Pancreas (tissue), 10 donors: ENCODE results near the gene CES1. TPM values are rescaled to one million over a fixed set of nuclear protein-coding genes. Genes with fewer than 3 reads are reported as not detected.

ENCODE experiments used
- ATAC-seq, 4 donors: fragments of 200-7000 bp; cut with Tn5 transposase; one replicate each; pipeline versions ENCODE4 v1.8.0 to v1.9.1; 2020; ENCODE audit warnings: mild to moderate bottlenecking in 4 of 4, moderate library complexity in 4 of 4
- DNase-seq, 6 donors: peaks; one replicate each; pipeline ENCODE4 v3.0.0-alpha.2; 2020
- FAIRE-seq: peaks from 2 replicates; lab custom pipeline; 2012; peaks lifted over from hg19 to GRCh38; lab: Jason Lieb, UNC
- H3K27ac ChIP-seq, 4 donors: fragments of 200-600 bp; sonication (generic); 1 replicate in 3 of 4; 2 replicates in 1 of 4; pipeline versions ENCODE4 v1.5.0 to v1.8.0; 2020
- H3K27me3 ChIP-seq, 4 donors: fragments of 200-600 bp; one replicate each; pipeline ENCODE4 v1.8.0; 2021
- H3K36me3 ChIP-seq, 3 donors: fragments of 200-600 bp; sonication (generic) in 1 of 3; one replicate each; pipeline versions ENCODE4 v1.5.0 to v1.8.0; 2020 to 2021
- H3K4me1 ChIP-seq, 3 donors: fragments of 200-600 bp; one replicate each; pipeline ENCODE4 v1.8.0; 2021
- H3K4me3 ChIP-seq, 4 donors: fragments of 200-600 bp; sonication (generic) in 2 of 4; one replicate each; pipeline versions ENCODE4 v1.5.0 to v1.8.0; 2020 to 2021
- H3K9me3 ChIP-seq, 4 donors: fragments of 200-600 bp; one replicate each; pipeline ENCODE4 v1.8.0; 2021
- WGBS, 2 donors: extraction: QIAGEN DNeasy Blood & Tissue Kit; methylation state at CpG; one replicate each; pipeline ENCODE4 v1.1.7; 2013; 5-methylcytosine and 5-hydroxymethylcytosine counted together
- intact Hi-C, 3 donors: fragments of 100-400 bp; cut with DNase I; formaldehyde crosslinking; loops; one replicate each; pipeline versions ENCODE4 v1.11.1 to v1.14.2; 2022
- polyA plus RNA-seq, 2 donors: library from polyadenylated mRNA; stranded (reverse); fragments of 200-250 nt; gene quantifications; one replicate each; pipeline ENCODE4 v1.2.3, GENCODE V29; 2013
- total RNA-seq, 6 donors: library from RNA; stranded (reverse); fragmentation: NEBNext Ultra II Directional in 4 of 6; extraction: Animal tissue kit (Norgen Biotek cat#: 25700) in 4 of 6; gene quantifications; one replicate each; pipeline versions ENCODE4 v1.2.1 to v1.2.4, GENCODE V29; 2021 to 2023
- TF ChIP-seq, protein P1 (sequence below), 4 donors: fragments of 200-600 bp; sonication (generic) in 3 of 4; IDR thresholded peaks; one replicate each; pipeline versions ENCODE4 v1.5.0 to v1.8.0; 2021; ENCODE audit warnings: antibody characterized with exemption in 4 of 4
- donor health status: healthy with polysubstance abuse.
- donor health status: DM: no; HTN: no; CAD: no; lungs with moderate emphysema.
- donor health status: DM: no; HTN: no; CAD: no.
- donor health status: control.
- donor health status: control.
- donor health status: Bipolar disorder and iron deficiency.
- donor health status: DM: yes; HTN: yes; CAD: no.
- donor health status: DM: no; HTN: no; CAD: no.
- donor health status: DM: no; HTN: no; CAD: no.
- donor health status: DM: yes; HTN: yes; CAD: no.

Gene CES1
- total and polyA plus RNA-seq, 8 donors: 9.0 to 34.8 (median 12.7) TPM

DNA sequence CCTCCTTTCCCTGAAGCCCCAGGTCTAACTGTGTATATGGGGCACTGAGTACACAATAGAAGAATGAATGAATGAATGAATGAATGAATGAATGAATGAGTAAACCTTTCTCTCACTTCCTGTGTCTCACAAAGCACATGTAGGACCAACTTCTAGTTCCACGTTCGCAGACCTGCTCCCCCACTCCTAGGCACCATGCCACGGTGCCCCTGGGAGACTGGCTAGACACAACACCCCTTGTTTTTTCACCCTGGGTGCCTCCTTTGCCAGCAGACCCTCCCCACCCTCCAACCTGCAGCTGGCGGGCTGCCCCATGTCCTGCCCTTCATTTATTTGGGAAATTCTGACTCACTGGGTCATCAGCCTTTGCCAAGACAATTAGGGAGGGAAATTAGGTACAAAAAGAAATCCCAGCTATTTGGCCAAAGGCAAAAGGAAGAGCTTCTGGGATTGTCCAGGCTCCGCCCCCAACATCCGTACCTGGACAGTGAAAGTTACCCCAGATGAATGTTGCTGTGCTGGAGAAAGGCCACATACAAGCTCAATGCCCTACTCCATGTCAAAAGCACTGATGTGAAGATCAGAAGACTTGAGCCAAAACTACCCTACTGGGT is 7.7 kb downstream of the CES1 start:
- H3K4me3 ChIP-seq: no peak overlapping the region
- H3K27ac ChIP-seq: no peak overlapping the region
- no peaks in the 10 kb centered on the region for H3K4me1 ChIP-seq
- ATAC-seq (no peak), FAIRE-seq (no peak), DNase-seq (no peak)
- intact Hi-C loops: loop anchor here in 1 of 3 donors (10.0 kb wide), 1 partner anchor 70 kb away; no protein-coding TSS in a partner anchor
- TF ChIP-seq, protein P1, sequence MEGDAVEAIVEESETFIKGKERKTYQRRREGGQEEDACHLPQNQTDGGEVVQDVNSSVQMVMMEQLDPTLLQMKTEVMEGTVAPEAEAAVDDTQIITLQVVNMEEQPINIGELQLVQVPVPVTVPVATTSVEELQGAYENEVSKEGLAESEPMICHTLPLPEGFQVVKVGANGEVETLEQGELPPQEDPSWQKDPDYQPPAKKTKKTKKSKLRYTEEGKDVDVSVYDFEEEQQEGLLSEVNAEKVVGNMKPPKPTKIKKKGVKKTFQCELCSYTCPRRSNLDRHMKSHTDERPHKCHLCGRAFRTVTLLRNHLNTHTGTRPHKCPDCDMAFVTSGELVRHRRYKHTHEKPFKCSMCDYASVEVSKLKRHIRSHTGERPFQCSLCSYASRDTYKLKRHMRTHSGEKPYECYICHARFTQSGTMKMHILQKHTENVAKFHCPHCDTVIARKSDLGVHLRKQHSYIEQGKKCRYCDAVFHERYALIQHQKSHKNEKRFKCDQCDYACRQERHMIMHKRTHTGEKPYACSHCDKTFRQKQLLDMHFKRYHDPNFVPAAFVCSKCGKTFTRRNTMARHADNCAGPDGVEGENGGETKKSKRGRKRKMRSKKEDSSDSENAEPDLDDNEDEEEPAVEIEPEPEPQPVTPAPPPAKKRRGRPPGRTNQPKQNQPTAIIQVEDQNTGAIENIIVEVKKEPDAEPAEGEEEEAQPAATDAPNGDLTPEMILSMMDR (IDR thresholded peaks at IDR 0.05): no peak
- H3K9me3 ChIP-seq: no peaks in the 10 kb centered on the region
- H3K36me3 ChIP-seq: no peaks in the 10 kb centered on the region
- WGBS, 2 donors: 59 to 73% methylated on average over 6 of the region's 6 CpGs
- H3K27me3 ChIP-seq: no peaks in the 10 kb centered on the region

DNA sequence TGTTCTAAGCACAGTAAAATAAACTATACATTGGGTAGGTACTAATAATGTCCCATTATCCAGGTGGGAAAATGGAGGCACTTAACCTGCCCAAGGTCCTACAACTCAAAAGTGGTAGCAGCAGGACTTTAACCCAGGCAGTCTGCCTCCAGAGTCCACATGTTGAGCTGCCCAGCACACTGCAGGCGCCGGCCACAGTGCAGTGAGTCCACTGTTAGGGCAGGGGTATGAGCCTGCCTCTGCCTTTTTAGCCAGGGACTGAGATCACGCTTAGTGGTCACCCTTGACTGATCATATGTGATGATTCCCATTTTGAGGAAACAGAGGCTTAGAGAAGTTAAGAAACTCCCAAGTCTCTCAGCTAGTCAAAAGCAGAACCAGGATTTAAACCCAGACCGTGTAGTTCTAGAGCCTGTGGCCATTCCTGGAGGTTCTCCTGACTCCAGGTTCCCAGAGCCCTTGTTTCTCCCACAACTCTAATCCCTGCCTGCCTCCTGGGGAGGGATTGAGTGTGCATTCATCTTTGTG is 8.4 kb downstream of the CES1 start:
- Histone ChIP-seq H3K36me3 (no peaks in the 10 kb centered on the region), H3K4me3 (no peak overlapping the region), H3K4me1 (no peaks in the 10 kb centered on the region), H3K27me3 (no peaks in the 10 kb centered on the region), H3K9me3 (no peaks in the 10 kb centered on the region), H3K27ac (no peak overlapping the region)
- no peak for DNase-seq
- intact Hi-C loops: loop anchor here in 1 of 3 donors (10.0 kb wide), 1 partner anchor 70 kb away; no protein-coding TSS in a partner anchor
- TF ChIP-seq, protein P1 (IDR thresholded peaks at IDR 0.05): no peak
- 71 to 82% methylated on average over 4 of the region's 4 CpGs for WGBS, 2 donors
- no peak for ATAC-seq
- no peak for FAIRE-seq

DNA sequence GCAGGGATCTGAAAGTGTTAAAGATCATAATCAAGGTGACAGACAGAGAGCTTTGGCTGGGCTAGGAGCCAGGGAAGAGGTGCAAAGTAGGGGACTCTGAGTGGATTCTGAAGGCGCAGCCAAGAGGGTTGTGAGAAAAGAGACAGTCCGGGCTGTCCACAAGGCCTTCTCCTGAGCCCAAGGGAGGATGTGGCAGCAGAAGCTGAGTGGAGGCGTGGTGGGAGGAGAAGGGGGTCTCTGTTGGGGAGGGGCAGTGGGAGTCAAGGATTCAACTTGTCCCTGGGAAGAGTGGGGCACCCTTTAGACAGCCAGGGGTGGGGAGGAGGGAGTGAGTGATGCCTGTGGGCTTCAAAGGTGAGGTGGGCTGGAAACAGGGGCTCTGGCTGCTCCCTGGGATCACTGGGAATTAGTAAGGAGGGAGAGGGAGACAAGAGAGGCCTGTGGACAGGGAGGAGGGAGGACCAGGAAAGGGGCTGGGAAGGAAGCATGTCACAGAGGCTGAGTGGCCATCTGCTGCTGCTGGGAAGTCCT is 10.6 kb downstream of the CES1 start:
- no peak overlapping the region for H3K27ac ChIP-seq
- FAIRE-seq (no peak), ATAC-seq (no peak), DNase-seq (no peak)
- 59 to 60% methylated on average over 3 of the region's 3 CpGs for WGBS, 2 donors
- H3K4me1 ChIP-seq: no peaks in the 10 kb centered on the region
- no peak overlapping the region for H3K4me3 ChIP-seq
- H3K9me3 ChIP-seq: no peaks in the 10 kb centered on the region
- TF ChIP-seq, protein P1 (IDR thresholded peaks at IDR 0.05): no peak
- H3K36me3 ChIP-seq: no peaks in the 10 kb centered on the region
- intact Hi-C loops: loop anchor here in 1 of 3 donors (10.0 kb wide), 1 partner anchor 68 kb away; no protein-coding TSS in a partner anchor
- no peaks in the 10 kb centered on the region for H3K27me3 ChIP-seq

DNA sequence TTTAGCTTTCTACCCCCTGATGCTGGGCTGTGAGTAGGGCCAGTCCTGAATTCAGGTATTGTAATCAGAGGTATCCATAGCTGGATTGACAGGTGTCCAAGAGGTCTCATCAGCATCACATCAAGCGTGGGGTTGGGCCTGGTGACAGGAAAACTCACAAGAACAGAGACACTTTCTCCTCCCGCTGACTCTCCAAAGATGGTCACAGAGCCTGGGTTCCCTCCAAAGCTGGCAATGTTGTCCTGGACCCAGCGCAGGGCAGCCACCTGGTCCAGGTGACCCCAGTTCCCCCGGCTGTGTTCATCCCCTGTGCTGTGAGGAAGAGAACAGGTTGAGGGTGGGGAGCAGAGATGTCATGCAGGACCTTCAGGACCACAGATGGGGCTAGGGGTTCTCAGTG is 11.7 kb downstream of the CES1 start:
- Histone ChIP-seq H3K27me3 (no peaks in the 10 kb centered on the region), H3K9me3 (no peaks in the 10 kb centered on the region), H3K4me3 (no peak overlapping the region), H3K27ac (no peak overlapping the region), H3K36me3 (no peaks in the 10 kb centered on the region), H3K4me1 (no peaks in the 10 kb centered on the region)
- DNase-seq: no peak
- intact Hi-C loops: loop anchor here in 1 of 3 donors (10.0 kb wide), 1 partner anchor 66 kb away; no protein-coding TSS in a partner anchor
- no peak for FAIRE-seq
- no peak for ATAC-seq
- TF ChIP-seq, protein P1 (IDR thresholded peaks at IDR 0.05): no peak
- WGBS, 2 donors: 67 to 77% methylated on average over 4 of the region's 4 CpGs

DNA sequence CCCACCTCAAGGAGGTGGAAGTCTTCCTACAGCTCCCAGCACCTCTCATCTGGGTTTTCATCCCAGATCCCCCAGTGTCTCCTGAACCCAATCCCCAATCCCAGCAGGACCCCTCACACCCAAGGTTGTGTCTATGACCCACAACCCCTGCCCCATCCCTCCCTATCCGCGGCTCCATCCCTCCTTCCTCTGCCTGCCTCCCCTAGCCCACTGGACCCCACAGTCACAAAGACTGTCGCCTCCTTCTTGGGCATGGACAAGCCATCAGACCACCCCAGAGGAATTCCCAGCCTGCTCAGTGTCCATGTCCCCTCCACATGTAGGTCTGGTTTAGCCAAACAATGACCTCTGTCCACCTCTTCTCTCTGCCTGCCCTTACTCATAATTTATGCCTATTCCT is 12.3 kb downstream of the CES1 start:
- intact Hi-C loops: loop anchor here in 1 of 3 donors (10.0 kb wide), 1 partner anchor 66 kb away; no protein-coding TSS in a partner anchor
- no peak for DNase-seq
- no peak overlapping the region for H3K4me3 ChIP-seq

More for the DNA sequence above, 12.3 kb downstream of the CES1 start:
- H3K9me3 ChIP-seq: no peaks in the 10 kb centered on the region
- TF ChIP-seq, protein P1 (IDR thresholded peaks at IDR 0.05): no peak
- H3K36me3 ChIP-seq: no peaks in the 10 kb centered on the region
- 78 to 86% methylated on average over 3 of the region's 3 CpGs for WGBS, 2 donors
- no peaks in the 10 kb centered on the region for H3K27me3 ChIP-seq
- H3K4me1 ChIP-seq: no peaks in the 10 kb centered on the region
- no peak overlapping the region for H3K27ac ChIP-seq
- ATAC-seq: no peak
- FAIRE-seq: no peak
